GM18858 (cell line): ENCODE results near the gene MX2.

Source experiments
- ATAC-seq: cut with Tn5 transposase; IDR thresholded peaks from one replicate; pipeline ENCODE4 v1.9.1; 2021; ENCODE audit not compliant: unreplicated experiment

Gene MX2

DNA sequence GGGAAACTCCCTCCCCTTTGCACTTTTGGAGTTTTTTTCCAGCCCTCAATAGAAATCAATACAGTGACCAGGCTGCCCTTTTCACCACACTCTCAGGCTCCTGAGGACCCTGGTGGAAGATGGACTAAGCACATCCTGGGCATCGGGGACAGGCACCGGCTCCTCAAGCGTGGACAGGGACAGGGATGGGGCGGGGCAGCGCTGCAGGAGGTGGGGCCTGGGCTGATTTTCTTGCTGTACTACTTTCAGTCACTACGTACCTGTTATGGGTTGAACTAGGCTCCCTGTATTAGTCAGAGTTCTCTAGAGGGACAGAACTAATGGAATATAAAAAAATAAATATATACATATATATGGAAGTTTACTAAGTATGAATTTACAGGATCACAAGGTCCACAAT, 2.5 kb downstream of the MX2 start:
- ATAC-seq = no peak

DNA sequence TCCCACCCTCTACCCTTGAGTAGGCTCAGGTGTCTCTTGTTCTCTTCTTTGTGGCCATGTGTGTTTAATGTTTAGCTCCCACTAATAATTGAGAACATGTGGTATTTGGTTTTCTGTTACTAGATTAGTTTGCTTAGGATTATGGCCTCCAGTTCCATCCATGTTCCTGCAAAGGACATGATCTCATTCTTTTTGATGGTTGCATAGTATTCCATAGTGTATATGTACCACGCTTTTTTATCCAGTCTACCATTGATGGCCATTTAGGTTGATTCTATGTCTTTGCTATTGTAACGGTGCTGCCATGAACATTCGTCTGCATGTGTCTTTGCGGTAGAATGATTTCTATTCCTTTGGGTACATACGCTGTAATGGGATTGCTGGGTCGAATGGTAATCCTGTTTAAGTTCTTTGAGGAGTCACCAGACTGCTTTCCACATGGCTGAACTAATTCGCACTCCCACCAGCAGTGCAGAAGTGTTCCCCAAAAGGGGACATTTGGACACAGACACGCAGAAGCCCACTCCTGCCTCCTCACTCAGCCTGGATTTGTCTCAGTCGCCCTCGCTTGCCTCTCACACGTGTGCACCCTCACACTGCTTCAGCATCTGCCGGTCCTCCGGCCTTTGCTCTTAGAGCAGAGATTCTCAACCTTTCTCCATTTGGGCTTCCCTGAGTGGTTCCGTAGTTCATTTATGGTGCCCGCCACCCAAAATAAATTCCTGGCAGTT, 3.7 kb downstream of the MX2 start:
- no peak for ATAC-seq

DNA sequence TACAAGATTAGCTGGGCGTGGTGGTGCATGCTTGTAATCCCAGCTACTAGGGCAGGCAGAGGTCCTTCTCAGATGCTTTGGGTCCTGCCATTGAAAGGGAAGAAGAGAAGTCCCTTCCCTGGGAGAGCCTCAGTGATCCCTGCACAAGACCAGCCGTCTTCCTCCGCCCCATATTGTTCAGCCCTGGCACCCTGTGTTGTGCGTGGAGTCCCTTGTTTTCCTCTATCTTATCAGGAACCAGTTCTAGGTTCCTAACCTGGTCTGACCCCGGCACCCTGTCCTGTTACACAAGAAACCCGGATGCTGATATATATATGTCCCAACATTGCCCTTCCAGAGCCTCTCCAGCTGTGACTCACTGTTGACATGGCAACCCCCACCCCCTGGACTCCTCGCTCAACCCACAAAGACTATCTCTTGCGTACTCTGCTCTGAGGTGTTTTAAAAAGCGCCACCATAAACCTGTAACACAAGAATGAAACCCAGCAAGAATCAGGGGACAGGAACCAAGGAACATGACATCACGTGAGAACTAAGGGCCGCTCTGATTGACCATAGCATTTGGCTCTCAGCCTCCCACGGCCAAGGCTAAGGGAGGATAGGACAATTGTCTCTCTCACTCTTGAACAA, 4.8 kb downstream of the MX2 start:
- ATAC-seq = no peak

DNA sequence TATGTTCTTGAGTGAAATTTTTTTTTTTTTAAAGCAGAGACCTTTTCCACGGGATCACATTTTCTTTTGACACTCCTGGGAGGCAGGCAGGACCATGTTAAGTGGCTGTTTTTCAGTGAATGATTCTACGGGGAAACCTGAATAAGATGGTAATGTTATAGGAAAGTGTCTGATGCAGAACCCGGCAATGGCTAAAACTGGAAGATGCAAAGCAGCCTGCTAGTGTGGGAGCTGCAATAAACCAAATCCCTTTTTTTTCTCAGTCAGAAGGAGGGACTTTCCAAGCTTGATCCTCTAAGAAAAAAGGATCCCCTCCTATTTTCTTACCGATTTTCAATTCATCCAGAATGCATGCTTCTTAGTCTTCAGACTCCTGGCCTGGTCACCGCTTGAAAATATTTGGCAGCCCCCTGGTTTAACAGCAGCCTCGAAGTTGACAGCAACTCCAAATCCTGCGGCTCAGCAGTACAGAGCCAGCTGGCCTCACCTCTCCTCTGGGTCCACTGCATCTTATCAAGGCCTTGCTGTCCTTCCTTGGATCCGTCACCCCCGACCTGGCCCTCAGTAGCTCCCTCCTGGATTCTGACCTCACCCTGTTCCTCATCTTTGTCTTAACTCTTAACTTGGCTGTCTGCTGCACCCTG, 5.6 kb downstream of the MX2 start:
- ATAC-seq = no peak

DNA sequence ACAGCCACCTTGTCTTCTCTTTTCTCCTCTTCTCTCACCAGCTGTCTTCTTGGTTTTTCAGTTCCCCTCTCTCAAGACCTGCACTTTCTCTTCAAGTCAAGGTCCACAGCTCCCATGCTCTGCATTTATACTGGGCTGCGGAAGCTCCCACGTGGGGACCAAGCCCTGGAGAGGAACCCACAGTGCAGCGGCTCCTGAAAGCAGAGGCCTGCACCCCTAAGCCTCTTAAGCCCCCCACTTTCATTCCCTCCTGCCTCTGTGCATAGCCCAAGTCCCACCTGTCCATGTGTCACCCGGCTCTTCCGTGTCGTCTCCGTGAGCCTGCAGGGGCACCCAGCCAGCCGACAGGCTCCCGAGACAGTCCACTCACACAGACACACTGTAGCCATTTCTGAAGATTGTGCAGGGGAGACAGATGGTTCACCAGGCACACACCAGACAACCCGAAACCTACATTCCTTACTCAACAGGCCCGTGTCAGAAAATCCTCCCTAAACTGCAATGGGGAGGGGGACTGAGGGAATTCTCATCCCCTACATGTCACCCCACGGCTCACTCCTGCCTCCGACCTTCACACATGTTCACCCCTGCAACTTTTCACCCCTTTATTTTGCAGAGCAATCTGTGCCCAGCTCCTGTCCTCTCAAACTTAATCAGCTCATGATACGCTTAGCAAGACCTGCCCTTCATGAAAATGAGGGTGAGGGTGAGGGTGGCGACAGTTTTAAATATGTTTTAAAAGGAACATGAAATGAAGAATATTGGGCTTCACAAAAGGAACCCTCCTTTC, 6.3 kb downstream of the MX2 start:
- ATAC-seq = peak; percentile 66

DNA sequence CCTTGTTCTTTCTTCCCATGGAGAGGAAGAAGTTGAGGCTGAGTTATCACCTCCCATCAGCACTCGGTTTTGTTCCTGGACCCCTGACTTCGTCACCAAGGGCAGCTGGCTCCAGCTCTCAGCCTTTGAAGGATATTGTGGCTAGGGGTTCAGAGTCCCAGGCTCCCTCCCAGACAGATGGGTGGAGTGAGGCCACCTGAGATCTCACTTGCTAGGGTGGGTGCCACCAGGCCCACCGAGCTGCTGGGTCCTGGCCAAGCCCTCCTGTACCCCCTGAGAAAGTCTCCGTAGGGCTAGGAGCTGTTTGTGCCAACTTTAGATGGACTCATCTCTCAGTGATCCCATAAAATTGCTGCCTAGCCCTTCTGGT, 6.9 kb downstream of the MX2 start:
- ATAC-seq = no peak

DNA sequence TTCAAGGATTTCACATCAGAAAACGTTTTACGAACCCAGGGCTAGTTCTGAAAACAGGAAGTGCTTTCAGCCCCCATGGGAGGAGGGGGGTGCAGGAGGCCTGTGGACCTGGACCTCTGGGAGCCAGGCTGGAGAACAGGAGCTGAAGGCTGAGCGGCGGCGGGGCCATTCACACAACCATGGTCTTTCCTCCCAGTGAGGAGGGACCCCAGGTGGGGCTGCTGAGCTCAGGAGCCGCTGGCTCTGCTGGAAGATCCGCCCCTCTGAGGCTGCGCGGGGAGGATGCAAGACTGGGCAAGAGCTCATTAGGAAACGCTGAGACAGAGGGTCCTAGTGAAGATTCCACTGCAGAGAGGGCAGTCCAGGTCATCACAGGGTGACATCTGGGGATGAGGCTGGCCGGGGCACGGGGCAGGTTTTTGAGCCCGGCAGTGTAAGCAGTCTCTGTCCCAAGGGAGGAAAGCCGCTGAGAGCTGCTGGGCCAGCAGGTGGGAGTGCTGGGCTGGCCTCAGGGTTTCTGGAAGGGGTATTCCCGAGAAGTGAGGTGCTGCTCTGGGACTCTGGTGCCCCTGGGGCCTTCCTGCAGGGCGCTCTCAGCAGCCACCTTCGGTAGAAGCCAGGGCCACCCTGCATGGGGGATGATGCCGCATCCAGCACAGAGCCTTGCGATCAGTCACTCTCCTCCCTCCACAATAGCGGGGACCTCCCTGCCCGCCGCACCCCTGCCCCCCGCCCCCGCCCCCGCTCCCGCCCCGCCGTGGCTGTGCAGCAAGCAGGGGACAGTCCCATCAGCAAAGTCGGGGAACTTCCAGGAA, 7.5 kb downstream of the MX2 start:
- no peak for ATAC-seq

DNA sequence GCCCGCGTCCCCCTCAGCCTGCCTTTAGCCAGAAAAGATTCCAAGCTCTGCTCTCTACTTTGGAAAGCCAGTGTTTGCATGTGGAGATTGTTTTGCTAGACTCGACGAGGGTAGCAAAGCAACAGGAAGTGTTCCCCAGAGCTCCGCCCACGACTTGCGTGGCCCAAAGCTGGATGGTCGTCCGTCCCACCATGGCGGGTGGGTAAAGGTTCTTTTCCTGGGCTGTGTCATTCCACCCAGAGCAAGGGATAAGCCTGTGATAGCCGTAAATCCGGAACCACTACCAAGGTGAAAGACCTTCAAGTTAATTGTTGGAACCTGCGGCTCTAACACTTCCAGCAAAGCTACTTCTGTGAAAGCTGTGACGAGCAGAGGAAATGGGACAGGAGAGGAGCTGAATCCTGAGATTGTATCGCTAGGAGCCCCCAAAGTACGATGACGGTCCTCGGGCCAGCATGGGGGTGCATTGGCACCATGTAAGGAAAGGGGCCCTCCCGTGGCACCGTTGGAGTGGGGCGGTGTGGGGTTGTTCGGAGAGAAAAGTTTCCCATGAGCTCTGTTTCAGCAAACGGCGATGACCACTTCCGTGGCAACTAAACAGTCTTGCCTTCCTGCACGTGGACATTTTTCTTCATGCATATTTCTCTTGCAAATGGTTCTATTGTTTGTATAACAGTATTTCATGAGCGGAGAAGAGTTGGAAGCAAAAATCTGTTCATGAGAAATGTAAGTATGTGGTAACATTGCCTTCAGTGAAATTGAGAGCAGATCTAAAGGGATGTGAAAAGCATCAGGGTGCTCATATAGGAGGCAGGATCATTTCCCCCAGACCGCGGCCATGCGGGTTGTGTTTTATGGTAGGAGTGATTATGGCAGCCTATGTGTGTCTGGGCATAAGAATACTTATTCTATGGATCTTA, 8.4 kb downstream of the MX2 start:
- no peak for ATAC-seq

DNA sequence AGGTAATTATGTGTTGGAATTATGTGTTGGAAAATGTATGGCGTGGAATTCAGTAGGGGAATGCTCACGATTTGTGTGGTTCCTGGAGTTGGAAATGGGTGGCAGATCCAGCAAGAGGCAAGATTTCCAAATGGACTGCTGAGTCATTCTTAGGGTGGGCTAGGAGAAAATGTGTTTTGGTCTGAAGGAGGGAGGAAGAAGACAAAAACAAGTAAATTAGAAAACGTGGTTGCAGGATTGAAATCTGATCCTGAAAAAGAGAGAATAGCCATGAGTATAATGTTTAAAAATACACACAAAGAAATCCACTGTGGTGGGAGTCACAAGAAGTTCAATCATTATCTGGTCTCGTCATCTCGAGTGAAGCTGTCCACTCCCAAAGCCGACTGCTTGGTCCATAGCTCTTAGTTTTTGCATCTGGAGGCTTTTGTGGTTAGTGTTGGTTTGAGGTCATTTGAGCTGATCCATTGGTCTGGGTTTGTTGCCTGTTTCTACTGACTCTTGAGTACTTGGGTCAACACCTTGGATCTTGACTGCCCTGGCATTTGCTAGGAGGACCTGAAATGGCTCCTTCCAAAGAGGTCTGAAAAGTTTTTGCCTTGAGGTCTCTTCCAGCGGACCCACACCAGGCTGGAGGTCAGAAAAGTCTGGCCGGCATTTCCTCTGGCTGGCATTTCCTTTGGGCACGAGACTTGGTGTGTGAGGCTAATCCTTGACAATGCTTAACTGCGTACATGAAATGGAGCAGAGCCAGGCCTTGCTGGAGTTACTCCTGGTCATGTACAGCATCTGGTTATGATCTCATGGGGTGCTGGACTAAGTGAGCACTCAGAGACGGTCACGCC, 9.2 kb downstream of the MX2 start:
- no peak for ATAC-seq

DNA sequence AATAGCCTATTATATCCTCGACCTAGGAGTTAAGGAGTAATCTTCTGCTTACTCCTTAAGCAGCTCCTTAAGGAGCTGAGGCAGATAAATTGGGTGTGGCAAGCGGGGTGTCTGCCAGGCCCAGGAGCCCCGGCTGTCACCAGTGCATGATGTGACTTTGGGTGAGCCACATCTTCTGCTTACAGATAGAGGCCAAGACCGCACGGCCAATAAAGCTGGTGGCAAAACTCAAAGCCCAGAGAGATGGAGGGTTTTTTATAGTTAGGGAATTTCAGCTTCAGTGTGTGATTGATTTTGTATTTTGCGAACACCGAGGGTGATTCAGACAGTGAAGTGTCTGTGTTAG, 9.8 kb downstream of the MX2 start:
- no peak for ATAC-seq

DNA sequence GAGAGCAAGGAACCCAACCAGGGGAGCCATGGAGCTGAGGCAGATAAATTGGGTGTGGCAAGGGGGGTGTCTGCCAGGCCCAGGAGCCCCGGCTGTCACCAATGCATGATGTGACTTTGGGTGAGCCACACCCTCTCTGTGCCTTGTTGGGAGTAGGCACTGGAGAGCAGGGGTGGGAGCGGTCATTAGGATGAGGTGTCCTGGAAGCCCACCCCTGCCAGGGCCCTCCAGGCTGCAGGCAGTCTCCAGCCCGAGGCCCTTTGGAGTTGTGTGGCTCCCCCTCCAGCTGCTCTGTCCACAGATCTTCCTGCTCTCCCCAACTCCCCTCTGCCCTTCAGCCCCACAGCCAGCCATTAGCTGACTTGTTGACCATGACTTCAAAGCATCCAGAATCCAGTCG, 11.4 kb downstream of the MX2 start:
- no peak for ATAC-seq

DNA sequence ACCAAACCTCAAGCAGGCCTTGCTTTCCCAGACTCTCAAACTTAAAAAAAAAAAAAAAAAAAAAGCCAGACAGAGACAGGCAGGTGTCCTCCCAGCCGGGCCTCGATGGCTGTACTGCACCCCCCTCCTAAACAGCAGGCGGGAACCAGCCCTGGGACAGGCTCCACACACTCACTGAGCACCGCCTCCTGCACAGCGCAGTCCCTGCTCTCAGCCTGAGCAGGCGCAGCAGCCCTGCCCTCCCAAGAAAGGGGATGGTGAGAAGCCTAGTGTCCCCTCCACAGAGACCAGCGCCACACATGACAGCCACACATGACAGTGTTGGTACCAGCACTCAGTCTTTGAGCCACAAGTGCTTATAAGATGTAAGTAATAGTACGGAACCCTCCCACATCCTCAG, 11.9 kb downstream of the MX2 start:
- no peak for ATAC-seq

DNA sequence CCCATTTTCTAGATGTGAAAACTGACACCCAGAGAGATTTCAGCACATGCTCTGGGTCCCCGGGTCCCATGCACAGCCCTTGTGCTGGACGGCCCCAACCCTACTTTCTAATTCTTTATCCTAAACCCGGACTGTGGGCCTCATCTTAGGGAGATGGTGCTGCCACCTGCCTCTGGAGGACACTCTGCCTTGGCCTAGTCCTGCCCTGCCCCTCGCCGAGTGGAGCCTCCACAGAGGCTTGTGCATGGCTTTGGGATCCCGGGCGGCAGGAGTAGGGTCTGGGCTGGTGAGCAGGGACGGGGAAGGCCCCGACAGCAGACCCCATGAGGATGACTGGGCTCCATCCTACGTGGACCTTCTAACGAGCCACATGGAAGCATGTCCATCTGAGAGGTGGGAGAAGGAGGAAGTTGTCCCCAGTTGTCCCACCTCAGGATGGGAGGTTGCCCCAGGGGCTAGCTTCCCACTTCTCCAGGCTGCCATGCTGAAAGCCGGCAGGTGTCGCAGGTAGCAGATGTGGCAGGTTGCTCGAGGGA, 12.4 kb downstream of the MX2 start:
- ATAC-seq = no peak

DNA sequence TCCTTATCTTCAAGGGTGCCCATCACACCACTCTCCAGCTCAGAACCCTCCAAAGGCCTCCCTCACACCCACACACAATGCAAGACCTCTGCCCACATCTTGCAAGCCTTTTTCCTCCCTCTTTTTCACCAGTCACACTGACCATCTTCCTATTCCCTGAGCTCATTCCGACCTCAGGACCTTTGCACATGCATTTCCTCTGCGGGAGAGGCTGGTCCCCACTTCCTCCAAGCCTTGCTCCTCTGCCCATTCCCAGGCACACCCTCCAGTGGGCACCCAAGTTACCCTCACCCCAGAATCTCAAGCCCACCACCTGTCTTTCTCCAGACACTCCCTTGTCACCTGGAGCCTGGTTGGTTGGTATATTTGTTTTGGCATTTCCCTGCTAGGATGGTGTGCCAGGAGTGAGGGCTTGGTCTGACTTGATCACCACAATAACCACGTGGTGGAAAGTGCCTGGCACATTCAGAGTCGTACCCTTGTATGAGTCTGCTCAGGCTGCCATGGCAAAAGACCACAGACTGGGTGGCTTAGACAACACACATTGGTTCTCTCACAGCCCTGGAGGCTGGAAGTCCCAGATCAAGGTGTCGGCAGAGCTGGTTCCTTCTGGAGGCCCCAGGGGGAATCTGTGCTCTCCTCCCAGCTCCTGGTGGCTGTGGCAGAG, 13.2 kb downstream of the MX2 start:
- no peak for ATAC-seq

DNA sequence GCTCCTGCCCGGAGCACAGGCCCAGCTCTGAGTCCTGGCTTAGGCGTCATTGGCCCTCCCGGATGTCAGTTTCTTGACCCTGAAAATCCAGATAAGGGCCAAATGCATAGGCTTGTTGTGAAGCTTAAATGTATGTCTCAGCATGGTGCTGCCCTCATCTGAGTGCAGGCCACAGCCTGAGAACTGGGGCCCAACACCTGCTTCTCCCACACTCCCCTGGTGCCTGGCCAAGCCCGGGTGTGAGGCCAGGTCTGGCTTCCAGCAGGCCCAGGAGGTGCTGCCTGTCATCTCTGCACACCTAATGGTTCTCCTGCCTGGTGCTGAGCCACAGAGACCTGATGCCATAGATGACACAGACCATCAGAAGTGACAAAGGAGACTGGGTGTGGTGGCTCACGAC, 14.0 kb downstream of the MX2 start:
- ATAC-seq = no peak

DNA sequence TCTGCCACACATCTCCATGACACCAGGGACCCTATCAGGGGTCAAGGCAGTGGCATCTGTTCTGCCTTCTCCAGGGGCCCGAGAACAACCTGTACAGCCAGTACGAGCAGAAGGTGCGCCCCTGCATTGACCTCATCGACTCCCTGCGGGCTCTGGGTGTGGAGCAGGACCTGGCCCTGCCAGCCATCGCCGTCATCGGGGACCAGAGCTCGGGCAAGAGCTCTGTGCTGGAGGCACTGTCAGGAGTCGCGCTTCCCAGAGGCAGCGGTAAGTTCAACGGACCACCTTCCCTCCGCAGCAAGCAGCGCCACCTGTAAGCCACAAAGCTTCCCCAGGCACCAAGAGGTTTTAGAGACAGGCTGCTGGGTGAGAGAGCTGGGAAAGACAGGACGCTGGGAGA, 15.9 kb downstream of the MX2 start:
- ATAC-seq = no peak

DNA sequence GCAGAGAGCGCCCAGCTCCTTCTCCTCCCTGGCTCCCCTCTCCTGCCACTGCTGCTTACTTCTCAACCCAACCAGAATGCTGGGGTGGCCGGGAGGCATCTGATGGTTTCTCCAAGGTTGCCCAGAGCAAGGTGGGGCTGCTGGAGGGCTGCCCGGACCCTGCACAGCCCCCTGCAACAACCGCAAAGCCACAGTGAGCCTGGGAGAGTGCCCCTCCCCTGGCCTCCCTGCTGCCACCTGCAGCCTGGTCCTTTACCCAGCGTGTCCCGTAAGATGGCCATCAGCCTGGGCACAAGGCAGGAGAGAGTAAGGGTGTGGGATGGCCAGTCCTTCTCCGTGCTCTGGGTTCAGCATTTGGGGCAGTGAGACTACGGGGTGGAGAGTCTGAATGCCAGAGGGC, 17.0 kb downstream of the MX2 start:
- ATAC-seq = no peak

DNA sequence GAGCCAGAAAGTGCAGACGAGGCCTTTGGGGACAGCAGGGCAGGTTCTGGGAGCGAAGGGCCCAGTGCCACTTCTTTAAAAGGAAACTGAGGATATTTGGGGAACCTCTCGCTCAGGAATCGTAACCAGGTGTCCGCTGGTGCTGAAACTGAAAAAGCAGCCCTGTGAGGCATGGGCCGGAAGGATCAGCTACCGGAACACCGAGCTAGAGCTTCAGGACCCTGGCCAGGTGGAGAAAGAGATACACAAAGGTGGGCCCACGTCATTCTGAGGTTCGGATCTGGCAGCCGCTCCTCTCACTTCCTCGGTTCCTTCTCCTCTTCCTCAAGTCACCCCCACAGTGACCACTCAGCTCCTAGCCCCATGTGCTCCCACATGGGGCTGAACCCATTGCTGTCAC, 18.1 kb downstream of the MX2 start:
- ATAC-seq = no peak
